HepG2 (cell line): ENCODE results near the gene ACOT4. TPM values are rescaled to one million over a fixed set of nuclear protein-coding genes. Genes with fewer than 3 reads are reported as not detected.

Experiments
- ELF3 ChIP-seq: IDR thresholded peaks from 2 replicates; pipeline ENCODE4 v1.6.1; 2016; ENCODE audit warnings: missing genetic modification reagents, missing compliant biosample characterization
- FOXA1 ChIP-seq, 2 experiments: fragments of 450-650 bp in 1 of 2; sonication (generic) in 1 of 2; formaldehyde crosslinking in 1 of 2; IDR thresholded peaks; 2 replicates each; pipeline versions ENCODE4 v1.4.0 to v1.6.1; 2016 to 2020; ENCODE audit warnings: missing genetic modification reagents in 1 of 2
- FOXA3 ChIP-seq: IDR thresholded peaks from 2 replicates; pipeline ENCODE4 v1.6.1; 2016; ENCODE audit warnings: missing genetic modification reagents, missing compliant biosample characterization
- FOXO1 ChIP-seq: sonication (generic); formaldehyde crosslinking; IDR thresholded peaks from 2 replicates; pipeline ENCODE4 v1.4.0; 2020; ENCODE audit warnings: missing genetic modification reagents
- HMG20A ChIP-seq: IDR thresholded peaks from 2 replicates; pipeline ENCODE4 v1.6.1; 2016; ENCODE audit warnings: borderline replicate concordance
- MBD4 ChIP-seq: IDR thresholded peaks from 2 replicates; pipeline ENCODE4 v1.6.1; 2012; ENCODE audit warnings: low read length, inconsistent platforms, borderline replicate concordance
- MED8 ChIP-seq: sonication (generic); formaldehyde crosslinking; IDR thresholded peaks from 2 replicates; pipeline ENCODE4 v1.8.1; 2023; ENCODE audit warnings: mild to moderate bottlenecking, missing genetic modification reagents; ENCODE audit not compliant: insufficient replicate concordance
- NR2F6 ChIP-seq, 2 experiments: IDR thresholded peaks; 2 replicates each; pipeline ENCODE4 v1.6.1; 2016; ENCODE audit warnings: antibody characterized with exemption in 1 of 2, mild to moderate bottlenecking in 1 of 2
- SOX13 ChIP-seq, 3 experiments: fragments of 450-650 bp in 1 of 3; sonication (generic) in 1 of 3; formaldehyde crosslinking in 1 of 3; IDR thresholded peaks in 2 of 3; conservative IDR thresholded peaks in 1 of 3; 2 replicates each; pipeline versions ENCODE4 v1.5.0 to v1.6.1; 2016 to 2020; ENCODE audit warnings: antibody characterized with exemption in 1 of 3, mild to moderate bottlenecking in 1 of 3, missing compliant biosample characterization in 1 of 3, missing genetic modification reagents in 1 of 3, moderate library complexity in 1 of 3
- SRSF9 ChIP-seq: fragments of 200-400 bp; formaldehyde crosslinking; IDR thresholded peaks from 2 replicates; pipeline ENCODE4 v1.6.1; 2018; ENCODE audit warnings: borderline replicate concordance, mild to moderate bottlenecking, low read depth, low read length; ENCODE audit not compliant: insufficient read depth, poor library complexity, severe bottlenecking
- ZBTB42 ChIP-seq: sonication (generic); formaldehyde crosslinking; IDR thresholded peaks from 2 replicates; pipeline ENCODE4 v1.5.0; 2020; ENCODE audit warnings: mild to moderate bottlenecking, missing genetic modification reagents
- ZNF224 ChIP-seq: sonication (generic); formaldehyde crosslinking; IDR thresholded peaks from 2 replicates; pipeline ENCODE4 v1.5.0; 2020; ENCODE audit warnings: mild to moderate bottlenecking, missing genetic modification reagents
- ZNF382 ChIP-seq: sonication (generic); formaldehyde crosslinking; IDR thresholded peaks from 2 replicates; pipeline ENCODE4 v1.5.0; 2020; ENCODE audit warnings: missing genetic modification reagents, mild to moderate bottlenecking, borderline replicate concordance
- ZNF430 ChIP-seq: sonication (generic); formaldehyde crosslinking; IDR thresholded peaks from 2 replicates; pipeline ENCODE4 v1.9.0; 2021; ENCODE audit warnings: mild to moderate bottlenecking, missing genetic modification reagents
- polyA plus RNA-seq, 8 experiments: library from polyadenylated mRNA; depleted of rRNA in 3 of 8; stranded (reverse) in 7 of 8; unstranded in 1 of 8; fragments of >200 nt; fragmentation: Illumina TruSeq in 4 of 8; extraction: Trizol in 4 of 8; gene quantifications; 2 replicates each; pipeline versions ENCODE4 v1.2.1 to v1.2.3, GENCODE V29; 2011 to 2016; ENCODE audit warnings: low read depth in 4 of 8, missing spikeins in 1 of 8, mixed read lengths in 1 of 8; ENCODE audit not compliant: insufficient read depth in 1 of 8
- total RNA-seq, 5 experiments: library from RNA; depleted of rRNA; stranded (reverse); fragments of >200 nt; fragmentation: Illumina TruSeq; extraction: Trizol; gene quantifications; 2 replicates each; pipeline ENCODE4 v1.2.3, GENCODE V29; 2016; ENCODE audit warnings: low read depth in 1 of 5
- TF ChIP-seq, protein P1 (sequence below): sonication (generic); formaldehyde crosslinking; IDR thresholded peaks from 2 replicates; pipeline ENCODE4 v1.4.0; 2020; ENCODE audit warnings: missing genetic modification reagents
- TF ChIP-seq, protein P2 (sequence below): sonication (generic); formaldehyde crosslinking; IDR thresholded peaks from 2 replicates; pipeline ENCODE4 v1.4.0; 2020; ENCODE audit warnings: missing genetic modification reagents, borderline replicate concordance
- TF ChIP-seq, protein P3 (sequence below): sonication (generic); formaldehyde crosslinking; IDR thresholded peaks from 2 replicates; pipeline ENCODE4 v1.8.0; 2023; ENCODE audit warnings: mild to moderate bottlenecking, missing genetic modification reagents
- TF ChIP-seq, protein P4 (sequence below): sonication (generic); formaldehyde crosslinking; IDR thresholded peaks from 2 replicates; pipeline ENCODE4 v1.9.0; 2021; ENCODE audit warnings: missing genetic modification reagents, mild to moderate bottlenecking, borderline replicate concordance
- TF ChIP-seq, protein P5 (sequence below): IDR thresholded peaks from 2 replicates; pipeline ENCODE4 v1.6.1; 2016; ENCODE audit warnings: missing biosample characterization, missing genetic modification reagents, low read depth
- TF ChIP-seq, protein P6 (sequence below): fragments of 450-650 bp; IDR thresholded peaks from 2 replicates; pipeline ENCODE4 v1.6.1; 2016

ACOT4 gene
- total and polyA plus RNA-seq, 2 of the 13 experiments (the other 11 are each of a cell fraction or from before 2014, with no cell fraction given), result 0.04 to 0.05 TPM

DNA sequence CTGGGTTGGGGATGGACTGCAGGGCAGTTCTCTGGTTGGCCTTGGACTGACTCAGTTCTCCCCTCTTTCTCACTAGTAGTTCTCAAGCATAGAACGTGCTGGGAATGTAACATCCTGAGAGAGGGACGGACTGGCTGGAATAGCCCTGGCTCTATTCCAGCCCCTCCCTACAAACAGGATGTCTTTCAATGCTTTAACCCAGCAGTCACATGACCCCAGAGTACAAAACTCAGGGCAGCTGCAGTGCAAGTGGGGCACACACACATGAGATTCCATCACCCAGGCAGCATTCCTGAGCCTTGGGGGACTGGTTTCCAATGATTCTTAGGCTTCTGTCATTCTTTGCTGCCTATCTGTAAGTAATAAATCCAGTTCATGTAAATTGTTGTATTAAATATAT lies 19.0 kb downstream of the ACOT4 start (continued):
- TF ChIP-seq, protein P1, sequence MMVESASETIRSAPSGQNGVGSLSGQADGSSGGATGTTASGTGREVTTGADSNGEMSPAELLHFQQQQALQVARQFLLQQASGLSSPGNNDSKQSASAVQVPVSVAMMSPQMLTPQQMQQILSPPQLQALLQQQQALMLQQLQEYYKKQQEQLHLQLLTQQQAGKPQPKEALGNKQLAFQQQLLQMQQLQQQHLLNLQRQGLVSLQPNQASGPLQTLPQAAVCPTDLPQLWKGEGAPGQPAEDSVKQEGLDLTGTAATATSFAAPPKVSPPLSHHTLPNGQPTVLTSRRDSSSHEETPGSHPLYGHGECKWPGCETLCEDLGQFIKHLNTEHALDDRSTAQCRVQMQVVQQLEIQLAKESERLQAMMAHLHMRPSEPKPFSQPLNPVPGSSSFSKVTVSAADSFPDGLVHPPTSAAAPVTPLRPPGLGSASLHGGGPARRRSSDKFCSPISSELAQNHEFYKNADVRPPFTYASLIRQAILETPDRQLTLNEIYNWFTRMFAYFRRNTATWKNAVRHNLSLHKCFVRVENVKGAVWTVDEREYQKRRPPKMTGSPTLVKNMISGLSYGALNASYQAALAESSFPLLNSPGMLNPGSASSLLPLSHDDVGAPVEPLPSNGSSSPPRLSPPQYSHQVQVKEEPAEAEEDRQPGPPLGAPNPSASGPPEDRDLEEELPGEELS, result peak; percentile 60; the same call in 1 of the 2 replicates
- TF ChIP-seq, protein P2, sequence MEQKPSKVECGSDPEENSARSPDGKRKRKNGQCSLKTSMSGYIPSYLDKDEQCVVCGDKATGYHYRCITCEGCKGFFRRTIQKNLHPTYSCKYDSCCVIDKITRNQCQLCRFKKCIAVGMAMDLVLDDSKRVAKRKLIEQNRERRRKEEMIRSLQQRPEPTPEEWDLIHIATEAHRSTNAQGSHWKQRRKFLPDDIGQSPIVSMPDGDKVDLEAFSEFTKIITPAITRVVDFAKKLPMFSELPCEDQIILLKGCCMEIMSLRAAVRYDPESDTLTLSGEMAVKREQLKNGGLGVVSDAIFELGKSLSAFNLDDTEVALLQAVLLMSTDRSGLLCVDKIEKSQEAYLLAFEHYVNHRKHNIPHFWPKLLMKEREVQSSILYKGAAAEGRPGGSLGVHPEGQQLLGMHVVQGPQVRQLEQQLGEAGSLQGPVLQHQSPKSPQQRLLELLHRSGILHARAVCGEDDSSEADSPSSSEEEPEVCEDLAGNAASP, result 0 out of 2 replicates have a peak, but pooled peaks have one; percentile 13
- TF ChIP-seq, protein P3, sequence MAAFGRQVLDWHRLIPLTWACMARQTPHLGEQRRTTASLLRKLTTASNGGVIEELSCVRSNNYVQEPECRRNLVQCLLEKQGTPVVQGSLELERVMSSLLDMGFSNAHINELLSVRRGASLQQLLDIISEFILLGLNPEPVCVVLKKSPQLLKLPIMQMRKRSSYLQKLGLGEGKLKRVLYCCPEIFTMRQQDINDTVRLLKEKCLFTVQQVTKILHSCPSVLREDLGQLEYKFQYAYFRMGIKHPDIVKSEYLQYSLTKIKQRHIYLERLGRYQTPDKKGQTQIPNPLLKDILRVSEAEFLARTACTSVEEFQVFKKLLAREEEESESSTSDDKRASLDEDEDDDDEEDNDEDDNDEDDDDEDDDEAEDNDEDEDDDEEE (CRISPR knock-in tag), result no peak
- TF ChIP-seq NR2F6 (IDR thresholded peaks at IDR 0.05) (no peak), NR2F6 (CRISPR knock-in tag; IDR thresholded peaks at IDR 0.05) (peak; percentile 48; the same call in 1 of the 2 replicates), SOX13 (IDR thresholded peaks at IDR 0.05) (no peak), SOX13 (CRISPR knock-in tag; conservative IDR thresholded peaks at IDR 0.05 in 1 of 2, IDR thresholded peaks at IDR 0.05 in 1 of 2) (peak in 1 of 2 experiments; percentile 60; a peak in 2 of 4 replicates), HMG20A (peak; percentile 57; the same call in 1 of the 2 replicates), ZNF382 (no peak), ZNF430 (no peak), FOXO1 (0 out of 2 replicates have a peak, but pooled peaks have one; percentile 23), ELF3 (CRISPR knock-in tag) (peak; percentile 63; the same call in 1 of the 2 replicates), MED8 (CRISPR knock-in tag) (no peak), FOXA3 (CRISPR knock-in tag) (peak; percentile 46), FOXA1 (IDR thresholded peaks at IDR 0.05) (no peak), FOXA1 (CRISPR knock-in tag; IDR thresholded peaks at IDR 0.05) (peak; percentile 39; the same call in 1 of the 2 replicates), MBD4 (no peak), ZBTB42 (CRISPR knock-in tag) (no peak), SRSF9 (no peak), ZNF224 (peak; percentile 100)
- TF ChIP-seq, protein P4, sequence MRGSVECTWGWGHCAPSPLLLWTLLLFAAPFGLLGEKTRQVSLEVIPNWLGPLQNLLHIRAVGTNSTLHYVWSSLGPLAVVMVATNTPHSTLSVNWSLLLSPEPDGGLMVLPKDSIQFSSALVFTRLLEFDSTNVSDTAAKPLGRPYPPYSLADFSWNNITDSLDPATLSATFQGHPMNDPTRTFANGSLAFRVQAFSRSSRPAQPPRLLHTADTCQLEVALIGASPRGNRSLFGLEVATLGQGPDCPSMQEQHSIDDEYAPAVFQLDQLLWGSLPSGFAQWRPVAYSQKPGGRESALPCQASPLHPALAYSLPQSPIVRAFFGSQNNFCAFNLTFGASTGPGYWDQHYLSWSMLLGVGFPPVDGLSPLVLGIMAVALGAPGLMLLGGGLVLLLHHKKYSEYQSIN (CRISPR knock-in tag), result no peak
- TF ChIP-seq, protein P5, sequence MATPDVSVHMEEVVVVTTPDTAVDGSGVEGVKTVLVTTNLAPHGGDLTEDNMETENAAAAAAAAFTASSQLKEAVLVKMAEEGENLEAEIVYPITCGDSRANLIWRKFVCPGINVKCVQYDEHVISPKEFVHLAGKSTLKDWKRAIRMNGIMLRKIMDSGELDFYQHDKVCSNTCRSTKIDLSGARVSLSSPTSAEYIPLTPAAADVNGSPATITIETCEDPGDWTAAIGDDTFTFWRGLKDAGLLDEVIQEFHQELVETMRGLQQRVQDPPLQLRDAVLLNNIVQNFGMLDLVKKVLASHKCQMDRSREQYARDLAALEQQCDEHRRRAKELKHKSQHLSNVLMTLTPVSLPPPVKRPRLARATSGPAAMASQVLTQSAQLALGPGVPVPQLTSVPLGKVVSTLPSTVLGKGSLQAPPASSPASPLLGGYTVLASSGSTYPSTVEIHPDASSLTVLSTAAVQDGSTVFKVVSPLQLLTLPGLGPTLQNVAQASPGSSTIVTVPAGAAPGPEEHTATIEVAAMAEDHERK (CRISPR knock-in tag), result no peak
- TF ChIP-seq, protein P6, sequence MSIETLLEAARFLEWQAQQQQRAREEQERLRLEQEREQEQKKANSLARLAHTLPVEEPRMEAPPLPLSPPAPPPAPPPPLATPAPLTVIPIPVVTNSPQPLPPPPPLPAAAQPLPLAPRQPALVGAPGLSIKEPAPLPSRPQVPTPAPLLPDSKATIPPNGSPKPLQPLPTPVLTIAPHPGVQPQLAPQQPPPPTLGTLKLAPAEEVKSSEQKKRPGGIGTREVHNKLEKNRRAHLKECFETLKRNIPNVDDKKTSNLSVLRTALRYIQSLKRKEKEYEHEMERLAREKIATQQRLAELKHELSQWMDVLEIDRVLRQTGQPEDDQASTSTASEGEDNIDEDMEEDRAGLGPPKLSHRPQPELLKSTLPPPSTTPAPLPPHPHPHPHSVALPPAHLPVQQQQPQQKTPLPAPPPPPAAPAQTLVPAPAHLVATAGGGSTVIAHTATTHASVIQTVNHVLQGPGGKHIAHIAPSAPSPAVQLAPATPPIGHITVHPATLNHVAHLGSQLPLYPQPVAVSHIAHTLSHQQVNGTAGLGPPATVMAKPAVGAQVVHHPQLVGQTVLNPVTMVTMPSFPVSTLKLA, result no peak
